Nucleus accumbens (tissue), 56 donors: Measurements from ENCODE around the gene HOXD10.
A peak's percentile ranks its signal among the peaks of the same experiment; 100 is the strongest.

Source experiments
- DNase-seq, 56 donors: peaks; one replicate each; lab custom pipeline; 2025; lab: John Stamatoyannopoulos, UW

Gene HOXD10

GRCh38 chr2:176082525-176082823 lies 34.1 kb upstream of the HOXD10 start:
- no peak for DNase-seq

GRCh38 chr2:176082824-176083751 lies 33.5 kb upstream of the HOXD10 start:
- no peak for DNase-seq

- no peak for DNase-seq
These were observed 32.7 kb upstream of the HOXD10 start, which contains the start of gene EVX2 for GRCh38 chr2:176083796-176084261. Gene EVX2, minus strand, starts transcription at chr2:176083962. Its CDS starts 186 bp downstream, at chr2:176083776.

GRCh38 chr2:176084611-176085119 lies 31.9 kb upstream of the HOXD10 start:
- DNase-seq = no peak

- no peak for DNase-seq
These were observed 31.3 kb upstream of the HOXD10 start for GRCh38 chr2:176085120-176085788.

GRCh38 chr2:176085861-176086771 lies 30.5 kb upstream of the HOXD10 start:
- peak in 40 of 56 donors; percentile 4 to 76 (median 28) for DNase-seq

- DNase-seq = no peak
These were observed 29.1 kb upstream of the HOXD10 start for GRCh38 chr2:176087330-176088047.

GRCh38 chr2:176088048-176088936 lies 28.3 kb upstream of the HOXD10 start:
- DNase-seq = peak in 28 of 56 donors; percentile 2 to 49 (median 10)

GRCh38 chr2:176088937-176089842 lies 27.4 kb upstream of the HOXD10 start:
- DNase-seq = no peak

GRCh38 chr2:176089843-176090395 lies 26.7 kb upstream of the HOXD10 start:
- DNase-seq = no peak

- no peak for DNase-seq
These were observed 25.7 kb upstream of the HOXD10 start for GRCh38 chr2:176090862-176091261.

- no peak for DNase-seq
These were observed 25.0 kb upstream of the HOXD10 start for GRCh38 chr2:176091329-176092258.

GRCh38 chr2:176092270-176093144 lies 24.1 kb upstream of the HOXD10 start, which contains the start of gene HOXD13:
Gene HOXD13, plus strand, starts transcription at chr2:176092721. Its CDS starts 170 bp downstream, at chr2:176092891.
- no peak for DNase-seq

- DNase-seq = no peak
These were observed 23.3 kb upstream of the HOXD10 start for GRCh38 chr2:176093145-176093897.
